ENCODE measurements around the gene PTPRN2.

DNA sequence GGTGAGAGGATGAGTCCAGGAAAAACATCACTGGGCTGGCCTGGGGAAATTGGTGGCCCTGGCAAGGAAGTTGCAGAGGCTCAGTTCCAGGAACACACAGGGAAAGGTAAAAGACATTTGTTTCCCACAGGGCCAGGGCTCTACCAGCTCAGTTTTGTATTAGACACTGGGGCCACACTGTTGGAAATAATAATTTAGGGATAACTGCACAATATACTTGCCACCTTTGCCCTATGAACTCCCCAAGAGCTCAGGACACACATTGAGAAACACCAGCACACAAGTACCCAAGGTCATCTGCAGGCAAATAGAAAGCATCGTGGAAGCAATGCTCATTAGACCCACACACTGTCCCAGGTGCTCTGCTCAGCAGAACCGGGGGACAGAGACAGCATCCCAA lies 617.6 kb downstream of the PTPRN2 start:
- TF ChIP-seq, protein P1, sequence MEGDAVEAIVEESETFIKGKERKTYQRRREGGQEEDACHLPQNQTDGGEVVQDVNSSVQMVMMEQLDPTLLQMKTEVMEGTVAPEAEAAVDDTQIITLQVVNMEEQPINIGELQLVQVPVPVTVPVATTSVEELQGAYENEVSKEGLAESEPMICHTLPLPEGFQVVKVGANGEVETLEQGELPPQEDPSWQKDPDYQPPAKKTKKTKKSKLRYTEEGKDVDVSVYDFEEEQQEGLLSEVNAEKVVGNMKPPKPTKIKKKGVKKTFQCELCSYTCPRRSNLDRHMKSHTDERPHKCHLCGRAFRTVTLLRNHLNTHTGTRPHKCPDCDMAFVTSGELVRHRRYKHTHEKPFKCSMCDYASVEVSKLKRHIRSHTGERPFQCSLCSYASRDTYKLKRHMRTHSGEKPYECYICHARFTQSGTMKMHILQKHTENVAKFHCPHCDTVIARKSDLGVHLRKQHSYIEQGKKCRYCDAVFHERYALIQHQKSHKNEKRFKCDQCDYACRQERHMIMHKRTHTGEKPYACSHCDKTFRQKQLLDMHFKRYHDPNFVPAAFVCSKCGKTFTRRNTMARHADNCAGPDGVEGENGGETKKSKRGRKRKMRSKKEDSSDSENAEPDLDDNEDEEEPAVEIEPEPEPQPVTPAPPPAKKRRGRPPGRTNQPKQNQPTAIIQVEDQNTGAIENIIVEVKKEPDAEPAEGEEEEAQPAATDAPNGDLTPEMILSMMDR (IDR thresholded peaks at IDR 0.05; ENCODE audit: control extremely low read depth in 1 of 3, insufficient read depth in 1 of 3, low read depth in 1 of 3, low read length in 3 of 3) = no peak
- TF ChIP-seq POLR2AphosphoS5 (IDR thresholded peaks at IDR 0.05; ENCODE audit: low read depth, low read length) (no peak), POLR2A (IDR thresholded peaks at IDR 0.05; ENCODE audit: control extremely low read depth in 1 of 2, low read depth in 2 of 2, low read length in 2 of 2) (no peak), EP300 (IDR thresholded peaks at IDR 0.05; ENCODE audit: borderline replicate concordance in 1 of 2, low read depth in 2 of 2, low read length in 2 of 2) (no peak), PHF8 (conservative IDR thresholded peaks at IDR 0.05; ENCODE audit: low read depth, low read length) (no peak), ZNF274 (IDR thresholded peaks at IDR 0.05; ENCODE audit: borderline replicate concordance, extremely low read depth, low read length) (no peak), SRF (IDR thresholded peaks at IDR 0.05; ENCODE audit: low read depth, low read length) (no peak)
- TF ChIP-seq, protein P2, sequence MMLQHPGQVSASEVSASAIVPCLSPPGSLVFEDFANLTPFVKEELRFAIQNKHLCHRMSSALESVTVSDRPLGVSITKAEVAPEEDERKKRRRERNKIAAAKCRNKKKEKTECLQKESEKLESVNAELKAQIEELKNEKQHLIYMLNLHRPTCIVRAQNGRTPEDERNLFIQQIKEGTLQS (IDR thresholded peaks at IDR 0.05; ENCODE audit: insufficient read depth, low read depth, low read length) = no peak

Data from H1 (cell line).